ENCODE results near the gene UBAC2.

DNA sequence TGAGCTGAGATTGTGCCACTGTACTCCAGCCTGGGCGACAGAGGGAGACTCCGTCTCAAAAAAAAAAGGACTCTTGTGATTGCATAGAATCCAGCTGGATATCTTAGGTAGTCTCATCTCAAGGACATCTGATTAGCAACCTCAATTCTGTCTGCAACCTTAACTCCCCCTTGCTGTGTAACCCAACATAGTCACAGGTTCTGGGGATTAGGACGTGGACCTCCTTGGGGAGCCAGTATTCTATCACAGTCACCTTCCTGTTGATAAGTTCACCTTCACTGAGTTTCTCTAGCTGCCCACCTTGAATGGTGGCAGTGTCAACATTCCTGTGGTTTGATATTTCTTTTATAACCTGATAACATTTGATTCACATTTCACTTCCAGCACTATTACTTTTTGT is 30.3 kb downstream of the UBAC2 start:
- TF ChIP-seq, protein P1, sequence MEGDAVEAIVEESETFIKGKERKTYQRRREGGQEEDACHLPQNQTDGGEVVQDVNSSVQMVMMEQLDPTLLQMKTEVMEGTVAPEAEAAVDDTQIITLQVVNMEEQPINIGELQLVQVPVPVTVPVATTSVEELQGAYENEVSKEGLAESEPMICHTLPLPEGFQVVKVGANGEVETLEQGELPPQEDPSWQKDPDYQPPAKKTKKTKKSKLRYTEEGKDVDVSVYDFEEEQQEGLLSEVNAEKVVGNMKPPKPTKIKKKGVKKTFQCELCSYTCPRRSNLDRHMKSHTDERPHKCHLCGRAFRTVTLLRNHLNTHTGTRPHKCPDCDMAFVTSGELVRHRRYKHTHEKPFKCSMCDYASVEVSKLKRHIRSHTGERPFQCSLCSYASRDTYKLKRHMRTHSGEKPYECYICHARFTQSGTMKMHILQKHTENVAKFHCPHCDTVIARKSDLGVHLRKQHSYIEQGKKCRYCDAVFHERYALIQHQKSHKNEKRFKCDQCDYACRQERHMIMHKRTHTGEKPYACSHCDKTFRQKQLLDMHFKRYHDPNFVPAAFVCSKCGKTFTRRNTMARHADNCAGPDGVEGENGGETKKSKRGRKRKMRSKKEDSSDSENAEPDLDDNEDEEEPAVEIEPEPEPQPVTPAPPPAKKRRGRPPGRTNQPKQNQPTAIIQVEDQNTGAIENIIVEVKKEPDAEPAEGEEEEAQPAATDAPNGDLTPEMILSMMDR (IDR thresholded peaks at IDR 0.05): no peak
- no peak for TF ChIP-seq POLR2A (IDR thresholded peaks at IDR 0.05)
- TF ChIP-seq POLR2AphosphoS5 (IDR thresholded peaks at IDR 0.05; ENCODE audit: insufficient read depth in 1 of 2, low read depth in 1 of 2): no peak
